Stimulated activated CD4-positive, alpha-beta T cell treated with anti-CD3 and anti-CD28 coated beads, Interleukin-15, amount 100 ng/mL, for 24 hours (primary cell): Measurements from ENCODE around the gene XPR1.

ENCODE experiments used
- DNase-seq: peaks from one replicate; pipeline ENCODE4 v3.0.0-alpha.2; 2020

Gene XPR1

GRCh38 chr1:180631766-180632325, at the start of gene XPR1:
Gene XPR1, plus strand, starts transcription at chr1:180632022. Its CDS starts 180 bp downstream, at chr1:180632202.
- peak; percentile 97 for DNase-seq

GRCh38 chr1:180584869-180585268, 47.0 kb upstream of the XPR1 start:
- DNase-seq: no peak

- no peak for DNase-seq
Observed at GRCh38 chr1:180585994-180586359, 45.8 kb upstream of the XPR1 start.

- peak; percentile 2 for DNase-seq
Observed at GRCh38 chr1:180586671-180587155, 45.1 kb upstream of the XPR1 start.

GRCh38 chr1:180588121-180588520, 43.7 kb upstream of the XPR1 start:
- no peak for DNase-seq

- no peak for DNase-seq
Observed at GRCh38 chr1:180590889-180591288, 40.9 kb upstream of the XPR1 start.

- DNase-seq: no peak
Observed at GRCh38 chr1:180593382-180593781, 38.4 kb upstream of the XPR1 start.

GRCh38 chr1:180594723-180595122, 37.1 kb upstream of the XPR1 start:
- no peak for DNase-seq

GRCh38 chr1:180595966-180596365, 35.9 kb upstream of the XPR1 start:
- DNase-seq: no peak

- no peak for DNase-seq
Observed at GRCh38 chr1:180597520-180597919, 34.3 kb upstream of the XPR1 start.

- no peak for DNase-seq
Observed at GRCh38 chr1:180598333-180598974, 33.4 kb upstream of the XPR1 start.

GRCh38 chr1:180600343-180600742, 31.5 kb upstream of the XPR1 start:
- DNase-seq: no peak

- DNase-seq: no peak
Observed at GRCh38 chr1:180601512-180601911, 30.3 kb upstream of the XPR1 start.

GRCh38 chr1:180603223-180603849, 28.5 kb upstream of the XPR1 start:
- DNase-seq: no peak

GRCh38 chr1:180603850-180604226, 28.0 kb upstream of the XPR1 start:
- no peak for DNase-seq

GRCh38 chr1:180606155-180606554, 25.7 kb upstream of the XPR1 start:
- DNase-seq: no peak

GRCh38 chr1:180609643-180610555, 21.9 kb upstream of the XPR1 start:
- DNase-seq: no peak

- DNase-seq: no peak
Observed at GRCh38 chr1:180610556-180611015, 21.2 kb upstream of the XPR1 start.

GRCh38 chr1:180611016-180611930, 20.5 kb upstream of the XPR1 start:
- no peak for DNase-seq

- no peak for DNase-seq
Observed at GRCh38 chr1:180612632-180613031, 19.2 kb upstream of the XPR1 start.

- DNase-seq: no peak
Observed at GRCh38 chr1:180614730-180615129, 17.1 kb upstream of the XPR1 start.
